Right kidney (tissue), 1 donor: Measurements from ENCODE around the gene THAP2.
"Not testable (repeated sequence)": the region's sequence is repeated elsewhere in the genome, so short reads cannot be mapped to it uniquely, and the experiment has no call there.

ENCODE experiments used
- DNase-seq: peaks from one replicate; pipeline ENCODE4 v3.0.0-alpha.2; 2016

THAP2 gene

DNA sequence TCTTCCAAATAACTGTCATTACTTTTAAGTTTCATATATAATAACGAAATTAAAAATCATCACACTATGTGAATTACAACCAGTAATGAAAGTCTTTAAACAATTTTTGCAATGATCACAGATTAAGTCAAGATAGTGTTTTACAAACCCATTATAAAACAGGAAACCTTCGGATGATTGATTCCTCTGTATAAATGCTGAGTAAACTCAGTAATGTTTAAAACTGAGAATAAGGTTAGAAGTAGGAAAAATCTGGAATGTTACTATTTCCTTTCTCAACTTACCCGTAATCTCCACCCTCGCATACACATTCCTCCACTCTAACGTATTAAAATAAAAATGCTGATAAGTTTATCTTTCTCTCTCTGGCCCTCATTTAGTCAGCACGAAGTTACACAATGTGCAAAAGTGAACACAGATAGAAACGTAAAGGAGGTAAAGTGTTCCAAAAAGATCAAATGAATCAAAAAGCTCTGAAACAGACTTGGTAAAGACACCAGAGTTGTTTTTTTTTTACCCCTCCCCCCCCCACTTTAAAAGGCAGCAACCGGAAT, 2.0 kb upstream of the THAP2 start:
- DNase-seq: no peak

DNA sequence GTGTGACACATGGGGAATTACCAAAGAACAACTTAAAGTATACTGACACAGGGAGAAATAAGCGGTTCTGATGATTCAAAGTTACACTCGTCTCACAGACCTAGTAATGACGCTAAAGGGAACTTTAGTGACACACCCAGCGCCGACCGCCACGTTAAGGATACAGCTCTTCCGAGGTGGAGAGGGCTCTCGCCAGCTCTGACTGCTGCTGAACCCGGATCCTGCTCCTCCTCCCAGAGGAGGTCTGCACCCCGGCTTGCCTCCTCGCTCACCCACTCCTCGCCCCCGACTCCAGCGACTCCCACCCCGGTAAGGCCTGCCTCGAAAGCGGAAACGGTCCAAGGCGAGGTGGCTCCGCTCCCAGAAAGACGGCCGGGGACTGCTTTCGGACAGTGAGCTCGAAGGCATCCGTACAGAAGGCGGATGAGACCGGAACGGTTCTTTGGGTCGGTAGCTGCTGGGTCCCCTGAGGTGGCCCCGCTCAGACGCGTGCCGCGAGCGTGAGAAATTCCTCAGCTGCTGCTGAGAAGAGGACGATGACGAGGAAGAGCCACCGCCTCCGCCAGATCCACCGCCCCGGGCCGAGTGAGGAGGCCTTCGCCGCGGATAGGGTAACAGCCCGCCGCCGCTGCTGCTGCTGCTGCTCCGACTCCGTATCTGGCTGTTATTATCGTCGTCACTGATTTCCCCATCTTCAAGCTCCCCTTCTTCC, 1.1 kb upstream of the THAP2 start:
- peak; percentile 93 for DNase-seq

DNA sequence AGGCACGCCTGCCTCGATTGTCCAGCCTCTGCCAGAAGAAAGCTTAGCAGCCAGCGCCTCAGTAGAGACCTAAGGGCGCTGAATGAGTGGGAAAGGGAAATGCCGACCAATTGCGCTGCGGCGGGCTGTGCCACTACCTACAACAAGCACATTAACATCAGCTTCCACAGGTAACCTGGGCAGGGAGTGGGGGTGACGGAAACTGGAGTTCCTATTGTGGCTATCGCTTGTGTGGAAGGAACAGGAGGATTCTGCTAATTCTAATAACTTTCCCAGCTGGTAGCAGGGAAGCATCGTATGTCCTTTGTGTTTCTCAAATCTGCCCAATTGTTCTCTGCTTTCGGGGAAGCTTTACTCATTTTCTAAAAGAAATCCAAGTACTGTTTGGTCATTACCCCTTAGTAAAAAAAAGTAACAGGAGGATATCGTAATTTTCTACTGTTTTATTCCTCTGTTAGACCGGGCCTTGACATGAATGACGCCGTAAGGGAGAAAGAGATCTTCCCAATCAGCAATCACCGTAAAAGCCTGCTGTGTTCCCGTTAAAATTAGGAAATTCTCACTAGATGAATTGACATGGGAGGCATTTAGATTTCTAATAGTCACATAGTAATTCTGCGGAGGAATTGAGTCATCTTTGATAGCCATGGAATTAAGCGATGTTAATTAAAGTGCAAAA, 449 bp downstream of the THAP2 start:
- DNase-seq: no peak

GRCh38 chr12:71665090-71665463, 976 bp downstream of the THAP2 start:
- no peak for DNase-seq

- DNase-seq: no peak
Measured at GRCh38 chr12:71666259-71666658, 2.2 kb downstream of the THAP2 start.

DNA sequence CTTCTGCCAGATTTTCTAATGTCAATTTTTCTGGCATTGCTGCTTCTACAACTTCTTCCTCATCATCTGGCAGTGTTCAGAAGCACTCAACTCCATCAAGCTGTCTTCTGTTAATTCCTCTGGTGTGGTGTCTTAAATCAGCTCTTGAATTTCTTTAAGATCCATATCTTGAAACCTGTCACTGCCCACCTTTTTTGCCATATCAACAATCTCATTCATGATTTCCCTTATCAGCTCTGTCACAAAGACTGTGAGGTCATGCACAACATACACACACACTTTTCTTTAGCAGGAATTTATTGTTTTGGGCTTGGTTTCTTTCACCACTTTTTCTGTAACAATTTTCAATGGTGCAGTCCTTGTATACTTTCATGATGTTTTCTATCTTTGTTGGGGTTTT, 7.2 kb downstream of the THAP2 start:
- no peak for DNase-seq

GRCh38 chr12:71671816-71672215, 7.7 kb downstream of the THAP2 start:
- no peak for DNase-seq

GRCh38 chr12:71682466-71682865, 18.4 kb downstream of the THAP2 start:
- no peak for DNase-seq

- DNase-seq: no peak
Measured at GRCh38 chr12:71683633-71684032, 19.5 kb downstream of the THAP2 start.

DNA sequence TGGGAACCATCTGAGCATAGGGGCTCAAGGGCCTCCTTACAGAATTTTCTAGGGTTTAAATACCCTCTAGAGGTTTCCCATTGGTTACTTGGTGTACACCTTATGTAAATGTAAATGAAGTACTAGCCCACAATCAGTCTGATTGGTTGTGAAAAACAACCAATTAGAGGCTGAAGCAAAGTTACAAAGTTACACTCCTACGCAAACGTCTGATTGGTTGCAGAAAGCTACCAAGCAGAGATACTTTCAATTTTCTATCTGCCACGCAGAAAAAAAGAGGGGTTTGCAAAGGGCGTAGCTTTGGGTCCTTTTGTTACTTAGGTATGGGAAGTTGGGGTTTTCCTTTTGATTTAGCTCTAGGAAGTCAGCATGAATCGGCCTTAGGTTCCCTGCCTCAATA, 20.0 kb downstream of the THAP2 start:
- no peak for DNase-seq

GRCh38 chr12:71685312-71685906, 21.3 kb downstream of the THAP2 start:
- no peak for DNase-seq

GRCh38 chr12:71685914-71686657, 22.0 kb downstream of the THAP2 start, which contains the start of gene TMEM19:
TMEM19 (plus strand) TSS chr12:71686082; CDS start chr12:71686681, 599 bp downstream.
- peak; percentile 98 for DNase-seq

DNA sequence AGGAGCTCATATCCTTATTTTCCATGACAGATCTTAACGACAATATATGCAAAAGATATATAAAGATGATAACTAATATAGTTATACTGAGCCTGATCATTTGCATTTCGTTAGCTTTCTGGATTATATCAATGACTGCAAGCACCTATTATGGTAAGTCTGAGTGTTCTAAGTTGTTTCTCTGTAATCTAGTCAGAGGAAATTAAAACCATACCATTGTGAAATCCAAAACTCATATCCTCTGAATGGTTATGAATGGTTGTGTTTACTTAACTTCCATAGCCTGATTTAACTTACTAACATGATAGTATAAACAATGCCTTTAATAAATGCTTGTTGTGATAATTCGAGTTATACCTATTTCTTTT, 22.5 kb downstream of the THAP2 start:
- DNase-seq: no peak

GRCh38 chr12:71687172-71687571, 23.1 kb downstream of the THAP2 start:
- not testable (repeated sequence) for DNase-seq

DNA sequence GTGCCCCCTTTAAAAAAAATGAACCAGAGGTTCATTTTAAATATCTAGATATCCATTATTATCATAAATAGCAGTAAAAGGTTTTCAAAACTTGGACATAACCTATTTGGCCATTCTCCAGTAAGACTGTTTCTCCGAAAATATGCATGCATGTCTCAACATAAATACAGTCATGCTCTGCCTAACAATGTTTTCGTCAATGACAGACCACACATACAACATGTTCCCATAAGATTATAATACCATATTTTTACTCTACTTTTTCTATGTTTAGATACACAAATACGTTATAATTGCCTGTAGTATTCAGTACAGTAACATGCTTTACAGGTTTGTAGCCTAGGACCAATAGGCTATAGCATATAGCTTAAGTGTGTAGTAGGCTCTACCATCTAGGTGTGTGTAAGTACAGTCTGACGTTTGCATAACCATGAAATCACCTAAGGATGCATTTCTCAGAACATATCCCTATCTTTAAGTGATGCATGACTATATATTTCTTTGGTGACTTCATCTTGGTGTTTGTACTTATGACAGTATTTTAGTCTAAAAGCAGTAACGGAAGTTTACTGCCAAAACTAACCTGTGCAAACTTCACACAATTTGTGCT, 25.0 kb downstream of the THAP2 start:
- no peak for DNase-seq

GRCh38 chr12:71691504-71692129, 27.5 kb downstream of the THAP2 start:
- no peak for DNase-seq

DNA sequence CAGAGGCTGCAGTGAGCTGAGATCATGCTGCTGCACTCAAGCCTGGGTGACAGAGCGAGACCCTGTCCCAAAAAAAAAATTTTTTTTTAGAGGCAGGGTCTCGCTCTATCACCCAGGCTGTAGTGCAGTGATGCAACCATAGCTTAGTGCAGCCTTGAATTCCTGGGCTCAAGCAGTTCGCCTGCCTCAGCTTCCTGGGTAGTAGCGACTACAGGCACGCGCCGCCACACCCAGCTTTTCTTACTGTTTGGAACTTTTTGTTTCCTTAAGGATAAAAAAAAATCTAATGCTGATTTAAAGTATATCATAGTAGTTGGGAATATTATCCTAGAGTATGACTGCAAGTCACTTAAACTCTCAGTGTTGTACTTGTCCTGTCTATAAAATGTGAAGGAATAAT, 29.0 kb downstream of the THAP2 start:
- DNase-seq: no peak

- DNase-seq: not testable (repeated sequence)
Measured at GRCh38 chr12:71693651-71694050, 29.6 kb downstream of the THAP2 start.

GRCh38 chr12:71694099-71694820, 30.2 kb downstream of the THAP2 start:
- no peak for DNase-seq

- no peak for DNase-seq
Measured at GRCh38 chr12:71695782-71696181, 31.7 kb downstream of the THAP2 start.

GRCh38 chr12:71702181-71702580, 38.1 kb downstream of the THAP2 start:
- not testable (repeated sequence) for DNase-seq
